Fibroblast of skin of right biceps (primary cell): ENCODE measurements around the gene FGF6.
"Not testable (repeated sequence)": the region's sequence is repeated elsewhere in the genome, so short reads cannot be mapped to it uniquely, and the experiment has no call there.

Source experiments
- DNase-seq: peaks from one replicate; pipeline ENCODE4 v3.0.0-alpha.2; 2013

FGF6 gene, protein sequence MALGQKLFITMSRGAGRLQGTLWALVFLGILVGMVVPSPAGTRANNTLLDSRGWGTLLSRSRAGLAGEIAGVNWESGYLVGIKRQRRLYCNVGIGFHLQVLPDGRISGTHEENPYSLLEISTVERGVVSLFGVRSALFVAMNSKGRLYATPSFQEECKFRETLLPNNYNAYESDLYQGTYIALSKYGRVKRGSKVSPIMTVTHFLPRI

DNA sequence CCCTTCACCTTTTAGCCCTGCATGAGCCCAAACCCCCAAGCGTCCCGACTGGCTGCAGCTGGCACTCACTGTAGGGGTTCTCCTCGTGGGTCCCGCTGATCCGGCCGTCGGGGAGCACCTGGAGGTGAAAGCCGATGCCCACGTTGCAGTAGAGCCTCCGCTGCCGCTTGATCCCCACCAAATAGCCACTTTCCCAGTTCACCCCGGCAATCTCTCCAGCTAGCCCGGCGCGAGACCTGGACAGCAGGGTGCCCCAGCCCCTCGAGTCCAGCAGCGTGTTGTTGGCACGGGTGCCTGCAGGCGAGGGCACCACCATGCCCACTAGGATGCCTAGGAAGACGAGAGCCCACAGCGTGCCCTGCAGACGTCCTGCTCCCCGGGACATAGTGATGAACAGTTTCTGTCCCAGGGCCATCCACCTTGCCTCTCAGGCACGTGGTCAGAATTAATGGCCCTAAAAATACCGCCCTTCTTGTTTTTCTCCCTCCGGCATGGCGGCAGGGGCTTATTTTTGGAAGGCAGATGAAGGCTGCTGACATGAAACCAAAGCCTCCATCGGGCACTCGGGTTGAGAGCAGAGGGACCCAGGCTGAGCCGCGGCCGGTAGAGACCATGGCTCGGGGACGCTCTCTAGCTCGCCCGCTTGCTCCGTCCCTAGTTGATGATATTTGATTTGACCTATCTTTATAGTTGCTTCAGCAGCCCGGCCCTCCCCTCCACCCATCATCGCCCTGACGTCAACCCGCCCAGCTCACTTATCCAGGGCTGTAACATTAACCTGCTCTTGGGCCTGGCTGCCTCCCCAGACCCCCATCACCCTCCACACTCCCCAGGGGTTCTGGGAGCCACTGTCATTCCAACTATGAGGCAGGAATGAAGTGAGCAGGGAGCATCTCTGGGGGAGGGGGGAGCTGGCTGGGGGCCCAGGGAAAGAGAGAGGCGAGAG lies at the start of gene FGF6:
FGF6 (minus strand) TSS at position 660 of the 946 bp plus-strand sequence; CDS start at position 415, 245 bp downstream.
- DNase-seq = no peak

DNA sequence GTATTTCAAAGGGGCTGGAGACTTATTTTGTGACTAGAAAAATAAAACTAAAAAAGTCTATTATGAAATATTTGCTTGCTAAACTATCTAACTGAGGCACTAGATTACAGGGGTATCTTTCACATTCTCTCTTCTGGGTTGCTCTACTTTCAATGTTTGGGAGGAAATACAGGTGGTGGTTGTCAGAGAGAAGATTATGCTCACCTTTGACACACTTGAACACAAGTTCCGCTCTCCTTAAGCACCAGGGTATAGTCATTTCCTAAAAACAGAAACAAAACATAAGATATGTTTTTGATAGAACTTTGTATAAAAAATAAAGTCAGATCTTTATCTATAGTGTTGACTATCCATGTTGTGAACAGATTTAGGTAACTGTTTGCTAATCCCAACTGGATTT lies 45.4 kb upstream of the FGF6 start:
- no peak for DNase-seq

DNA sequence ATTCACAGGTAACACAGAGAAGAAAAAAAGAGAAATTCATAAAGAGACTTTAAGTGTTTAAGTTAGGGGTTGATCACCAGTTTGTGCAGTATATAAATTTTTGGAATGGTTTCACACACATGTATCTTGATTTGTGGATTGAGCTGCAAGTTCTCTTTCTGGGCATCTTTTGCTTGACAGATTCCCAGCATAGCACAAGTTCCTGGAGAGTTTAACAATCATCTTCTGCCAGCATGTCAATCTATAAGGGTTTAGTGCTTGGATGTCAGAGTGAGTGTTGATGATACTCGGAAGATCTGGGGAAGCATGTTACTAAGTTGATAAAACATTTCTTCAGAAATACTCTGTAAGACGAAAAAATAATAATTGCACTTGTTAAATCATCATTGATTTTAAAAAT lies 43.9 kb upstream of the FGF6 start:
- DNase-seq = no peak

DNA sequence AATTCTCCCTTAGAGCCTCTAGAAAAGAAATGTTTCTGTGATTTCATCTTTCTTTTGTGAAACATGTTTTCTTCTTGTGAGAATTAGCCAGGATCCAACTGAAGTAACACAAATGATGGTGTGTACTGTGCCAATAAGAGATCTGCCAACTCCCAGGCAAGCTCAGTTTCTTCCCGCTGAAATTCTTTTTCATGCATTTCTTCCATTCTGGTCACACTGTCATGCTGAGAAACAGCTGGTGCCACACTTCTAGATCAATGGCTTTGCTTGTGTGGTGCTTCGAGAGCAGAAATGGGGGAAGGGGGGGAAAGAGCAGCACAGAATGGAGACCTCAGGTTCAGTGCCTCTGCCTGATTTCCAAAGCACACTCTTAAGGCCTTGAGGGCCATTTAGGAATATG lies 41.4 kb upstream of the FGF6 start:
- no peak for DNase-seq

DNA sequence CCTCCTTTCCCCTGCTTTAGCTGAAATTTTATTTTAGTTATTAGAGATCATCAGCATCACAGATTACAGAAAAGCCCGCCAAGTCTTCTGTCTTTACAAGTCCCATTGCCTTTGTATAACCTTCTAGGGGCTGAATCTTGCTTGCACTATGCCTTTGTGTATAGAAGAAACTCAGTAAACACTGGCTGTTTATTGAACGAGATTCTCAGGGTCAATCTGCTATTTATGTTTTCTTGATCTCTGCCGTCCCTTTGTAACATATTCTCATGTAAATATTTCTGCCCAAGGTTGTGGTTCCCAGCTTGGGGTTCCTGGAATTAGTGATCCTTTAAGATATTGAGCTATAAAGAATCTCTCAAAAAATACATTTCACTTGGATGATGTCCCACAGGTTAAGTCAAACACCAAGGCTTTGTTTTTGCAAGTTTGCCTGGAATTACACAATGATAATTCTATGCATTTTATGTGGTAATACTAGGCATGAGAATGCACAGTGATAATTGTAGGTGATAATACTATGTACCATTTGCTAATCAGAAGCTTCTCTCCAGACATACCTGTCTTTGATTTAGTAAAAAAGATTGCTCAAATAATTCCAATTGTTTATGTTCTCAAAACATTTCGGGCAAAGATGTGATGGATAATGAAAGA lies 40.6 kb upstream of the FGF6 start:
- DNase-seq = no peak

DNA sequence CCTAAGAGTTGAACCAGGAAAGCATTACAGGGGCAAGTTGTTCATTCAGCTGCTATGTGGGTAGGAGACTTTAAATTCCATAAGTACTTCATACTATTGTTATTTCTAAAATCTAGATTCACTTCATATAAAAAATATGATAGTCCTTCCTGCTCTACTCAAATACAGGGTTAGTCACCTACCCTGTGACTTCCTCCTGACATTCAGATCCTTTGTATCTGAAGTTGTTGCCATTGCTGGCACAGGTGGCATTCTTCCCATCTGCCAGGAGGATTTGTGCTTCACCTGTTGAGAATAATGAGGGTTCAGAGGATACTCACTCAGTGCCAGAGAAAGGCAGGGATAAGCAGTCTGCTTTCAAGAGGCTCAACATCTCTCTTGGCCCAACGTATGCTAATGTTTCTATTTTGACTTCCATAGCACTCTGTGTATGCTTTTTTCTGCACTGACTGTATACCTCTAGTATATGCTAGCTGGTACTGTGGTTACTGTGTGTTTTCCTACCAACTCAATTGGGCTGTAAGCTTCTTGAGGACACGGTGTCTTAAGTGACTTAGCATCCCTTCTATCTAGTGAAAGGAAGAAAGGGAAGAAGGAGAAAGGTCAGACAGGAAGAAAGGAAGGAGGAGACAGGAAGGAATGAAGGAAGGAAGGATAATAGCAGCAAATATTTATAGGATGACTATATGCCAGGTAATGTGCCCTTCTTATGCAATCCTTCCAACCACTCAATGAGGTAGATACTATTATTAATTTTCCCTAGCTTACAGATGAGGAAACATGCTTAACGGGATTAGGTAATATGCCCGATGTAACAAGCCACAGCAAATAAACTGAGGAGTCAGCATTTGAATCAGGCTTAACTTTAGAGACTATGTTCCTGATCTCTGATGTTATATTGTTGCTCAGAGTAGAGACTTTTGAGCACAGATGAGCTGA lies 38.5 kb upstream of the FGF6 start:
- no peak for DNase-seq

DNA sequence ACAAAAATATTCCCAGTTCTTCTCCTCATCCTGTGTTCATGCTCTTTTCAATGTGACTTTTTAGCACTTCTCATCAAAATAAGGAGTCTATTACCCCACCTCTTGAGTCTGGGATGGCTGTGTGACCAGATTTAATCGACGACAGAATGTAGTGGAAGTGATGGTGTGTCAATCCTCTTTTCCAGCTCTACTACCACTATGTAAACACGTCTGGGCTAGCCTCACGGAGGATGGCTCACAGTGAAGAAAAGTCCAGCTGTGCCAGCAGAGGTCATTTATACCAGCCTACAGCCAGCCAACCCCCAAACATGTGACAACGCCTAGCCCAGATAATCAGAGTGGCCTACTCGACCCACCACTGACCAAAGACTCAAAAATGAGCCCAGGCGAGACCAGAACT lies 37.3 kb upstream of the FGF6 start:
- DNase-seq = no peak

DNA sequence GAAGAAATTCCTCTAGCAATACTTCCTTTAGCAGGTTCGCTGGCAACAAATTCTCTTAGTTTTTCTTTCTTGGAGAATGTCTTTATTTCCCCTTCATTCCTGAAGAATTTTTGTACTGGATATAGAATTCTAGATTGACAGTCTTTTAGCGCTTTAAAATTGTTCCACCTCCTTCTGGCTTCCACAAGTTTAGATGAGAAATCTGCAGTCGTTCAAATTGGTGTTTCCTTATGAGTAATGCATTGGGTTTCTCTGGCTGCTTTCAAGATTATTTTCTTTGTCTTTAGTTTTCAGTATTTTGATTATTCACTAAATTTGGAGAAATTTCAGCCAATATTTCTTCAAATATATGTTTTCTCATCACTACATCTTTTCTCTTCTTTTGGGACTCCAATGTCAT lies 33.3 kb upstream of the FGF6 start:
- DNase-seq = no peak

DNA sequence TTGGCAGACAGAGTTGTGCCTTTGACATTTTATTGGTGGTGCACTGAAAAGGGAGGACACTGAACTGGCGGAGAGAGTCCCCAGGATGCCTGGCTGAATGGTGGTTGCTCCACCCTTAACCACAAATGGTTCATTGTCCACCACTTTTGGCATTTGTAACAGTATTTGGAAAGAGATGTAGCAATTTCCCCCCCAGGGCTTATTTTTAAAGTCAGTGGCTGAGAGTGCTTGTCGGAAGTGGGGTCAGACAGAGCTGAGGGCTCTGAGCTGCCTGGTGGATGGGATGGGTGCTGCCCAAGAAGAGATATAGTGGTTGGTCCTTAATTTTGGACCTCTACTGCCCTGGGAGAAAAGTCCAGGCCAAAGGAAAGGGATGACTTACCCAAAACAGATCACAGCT lies 31.5 kb upstream of the FGF6 start:
- no peak for DNase-seq

DNA sequence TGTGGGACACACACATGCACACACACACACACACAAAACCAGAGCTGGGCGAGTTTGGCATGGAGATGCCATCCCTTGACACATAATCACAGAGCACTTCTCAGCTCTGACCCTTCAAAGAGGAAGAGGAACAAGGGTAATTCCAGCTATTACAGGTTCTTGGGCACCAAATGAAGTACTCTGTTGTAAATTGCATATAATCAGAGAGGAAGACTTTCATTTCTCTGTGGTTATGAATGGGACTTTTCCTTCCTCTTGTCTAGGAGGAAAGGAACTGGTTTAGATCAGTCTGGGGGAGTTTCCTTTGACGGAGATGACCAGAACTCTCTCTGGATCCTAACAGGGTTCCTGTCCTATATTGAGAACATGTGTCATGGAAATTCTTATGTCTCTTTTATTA lies 26.4 kb upstream of the FGF6 start:
- no peak for DNase-seq

DNA sequence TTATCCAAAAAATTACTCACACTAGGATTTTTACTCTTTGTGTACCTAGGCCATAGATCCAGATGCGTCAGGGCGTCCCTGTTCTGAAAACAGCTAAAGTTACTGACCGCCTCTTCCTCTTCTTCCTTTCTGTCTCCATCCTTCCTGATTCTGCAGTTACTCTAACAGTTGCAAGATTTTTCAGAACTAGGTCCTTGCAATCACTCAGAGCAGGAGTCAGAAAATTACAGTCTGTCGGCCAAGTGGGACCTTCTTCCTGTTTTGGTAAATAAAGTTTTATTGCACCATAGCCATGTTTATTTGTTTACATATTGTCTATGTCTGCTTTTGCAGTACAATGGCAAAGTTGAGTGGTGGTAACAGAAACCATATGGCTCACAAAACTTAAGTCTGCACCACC lies 25.6 kb upstream of the FGF6 start:
- DNase-seq = no peak

DNA sequence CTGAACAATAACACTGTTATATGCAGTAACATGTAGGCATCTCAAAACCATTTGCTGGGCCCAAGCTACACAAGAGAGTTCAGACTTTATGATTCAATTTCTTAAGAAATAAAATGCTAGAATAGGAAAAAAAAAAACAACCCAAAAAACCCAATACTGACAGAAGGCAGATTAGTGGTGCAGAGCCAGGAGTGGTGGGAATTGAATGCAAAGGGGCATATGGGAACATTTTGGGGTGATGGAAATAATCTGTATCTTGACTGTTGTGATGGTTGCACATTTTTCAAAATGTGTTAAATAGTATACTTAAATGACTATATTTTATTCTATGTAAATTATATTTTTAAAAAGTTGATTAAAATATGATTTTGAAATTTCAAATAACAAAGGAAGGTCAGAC lies 23.4 kb upstream of the FGF6 start:
- DNase-seq = no peak

DNA sequence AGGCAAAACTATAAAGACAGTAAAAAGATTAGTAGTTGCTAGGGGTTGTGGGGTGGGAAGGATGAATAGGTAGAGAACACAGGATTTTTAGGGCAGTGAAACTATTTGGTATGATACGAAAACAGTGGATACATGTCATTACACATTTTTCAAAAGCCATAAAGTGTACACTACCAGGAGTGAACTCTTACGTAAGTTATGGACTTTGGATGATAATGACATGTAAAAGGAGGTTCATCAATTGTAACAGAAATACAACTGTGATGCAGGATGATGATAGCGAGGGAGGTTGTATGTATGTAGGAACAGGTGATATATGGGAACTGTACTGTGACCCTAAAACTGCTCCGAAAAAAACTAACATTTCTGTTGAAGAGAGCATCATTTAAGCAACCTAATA lies 15.1 kb upstream of the FGF6 start:
- no peak for DNase-seq

DNA sequence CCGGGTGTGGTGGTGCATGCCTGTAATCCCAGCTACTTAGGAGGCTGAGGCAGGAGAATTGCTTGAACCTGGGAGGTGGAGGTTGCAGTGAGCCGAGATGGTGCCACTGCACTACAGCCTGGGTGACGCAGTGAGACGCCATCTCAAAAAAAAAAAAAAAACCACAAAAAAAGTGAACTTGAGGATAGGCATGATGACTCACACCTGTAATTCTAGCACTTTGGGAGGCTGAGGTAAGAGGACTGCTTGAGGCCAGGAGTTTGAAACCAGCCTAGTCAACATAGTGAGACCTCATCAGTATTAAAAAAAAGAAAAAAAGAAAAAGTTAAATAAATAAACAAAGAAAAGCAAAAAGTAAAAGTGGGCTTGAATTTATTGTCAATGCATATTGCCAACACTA lies 10.2 kb upstream of the FGF6 start:
- DNase-seq = not testable (repeated sequence)

DNA sequence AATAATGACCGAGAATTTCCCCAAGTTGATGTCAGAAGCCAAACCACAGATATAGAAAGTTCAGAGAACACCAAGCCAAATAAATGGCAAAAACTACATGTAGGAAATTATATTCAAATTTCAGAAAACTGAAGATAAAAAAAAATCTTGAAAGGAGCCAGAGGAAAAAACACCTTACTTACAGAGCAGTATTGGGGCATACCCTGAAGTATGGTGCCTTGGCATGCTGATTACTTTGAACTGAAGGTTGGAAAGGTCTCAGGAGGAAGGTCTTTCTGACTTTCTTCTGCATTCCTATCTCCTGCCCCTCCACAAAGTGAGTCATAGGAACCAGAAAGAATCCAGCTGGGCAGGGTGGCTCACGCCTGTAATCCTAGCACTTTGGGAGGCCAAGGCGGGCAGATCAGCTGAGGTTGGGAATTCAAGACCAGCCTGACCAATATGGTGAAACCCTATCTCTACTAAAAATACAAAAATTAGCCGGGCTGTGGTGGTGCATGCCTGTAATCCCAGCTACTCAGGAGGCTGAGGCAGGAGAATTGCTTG lies 8.8 kb upstream of the FGF6 start:
- no peak for DNase-seq

DNA sequence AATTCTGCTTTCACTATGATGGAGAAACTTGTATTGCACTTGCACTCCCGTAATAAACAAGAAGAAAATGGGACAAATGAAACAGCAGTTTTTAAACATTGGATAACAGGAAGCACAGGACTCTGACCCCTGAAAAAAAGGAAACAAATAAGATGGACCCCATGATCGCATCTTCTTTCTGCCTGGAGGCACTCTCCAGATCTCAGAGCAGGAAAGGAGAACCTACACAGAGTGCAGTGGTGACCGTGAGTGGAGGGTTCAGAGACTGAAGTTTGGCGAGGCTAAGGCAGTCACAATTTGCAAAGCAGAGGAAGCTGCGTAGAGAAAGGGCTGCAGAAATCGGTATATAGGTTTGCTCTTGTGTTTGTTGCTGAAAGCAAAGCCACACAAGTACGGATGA lies 6.1 kb upstream of the FGF6 start:
- DNase-seq = no peak

DNA sequence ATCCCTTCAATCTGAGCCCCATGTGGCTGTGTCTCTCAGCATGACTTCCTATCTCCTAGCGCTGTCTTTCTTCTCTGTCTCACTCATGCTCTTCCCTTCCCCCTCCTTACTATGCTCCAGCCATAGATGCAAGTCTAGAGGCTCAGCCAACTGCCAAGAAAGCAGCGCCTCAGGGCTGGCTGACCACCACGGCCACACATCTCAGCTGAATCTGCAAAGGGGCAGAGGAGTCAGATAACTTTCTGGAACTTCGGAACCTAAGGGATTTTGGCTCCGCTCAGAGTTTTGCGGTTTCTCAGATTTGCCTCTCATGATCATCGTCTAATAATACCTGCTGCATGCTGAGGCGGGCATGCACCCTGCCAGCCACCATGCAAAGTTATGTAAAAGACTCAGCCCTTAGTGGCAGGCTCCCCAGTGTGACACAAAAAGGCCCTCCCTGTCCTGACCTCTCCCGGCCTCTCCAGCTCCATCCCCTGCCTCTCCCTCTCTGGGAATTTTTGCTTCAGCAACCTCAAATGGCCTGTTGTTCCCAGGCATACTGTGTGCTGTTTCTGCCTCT lies 5.0 kb upstream of the FGF6 start:
- no peak for DNase-seq

DNA sequence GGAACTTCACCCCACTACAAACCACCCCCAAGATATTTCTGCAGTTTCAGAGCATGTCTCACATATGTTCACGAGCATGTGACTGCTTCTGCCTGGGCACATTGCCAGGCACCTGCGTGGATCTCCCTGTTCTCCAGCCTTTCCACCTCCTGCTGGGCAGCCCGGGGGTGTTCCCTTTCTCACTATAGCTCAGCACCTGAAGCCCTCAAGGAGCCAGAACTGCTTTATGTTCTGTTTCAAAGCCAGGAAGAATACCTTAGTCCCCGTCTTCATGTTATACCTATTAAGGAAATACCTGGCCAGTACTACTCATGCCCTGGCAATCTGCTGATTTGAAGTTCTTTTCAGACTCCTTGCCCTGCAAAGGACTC lies 4.2 kb upstream of the FGF6 start:
- DNase-seq = no peak

DNA sequence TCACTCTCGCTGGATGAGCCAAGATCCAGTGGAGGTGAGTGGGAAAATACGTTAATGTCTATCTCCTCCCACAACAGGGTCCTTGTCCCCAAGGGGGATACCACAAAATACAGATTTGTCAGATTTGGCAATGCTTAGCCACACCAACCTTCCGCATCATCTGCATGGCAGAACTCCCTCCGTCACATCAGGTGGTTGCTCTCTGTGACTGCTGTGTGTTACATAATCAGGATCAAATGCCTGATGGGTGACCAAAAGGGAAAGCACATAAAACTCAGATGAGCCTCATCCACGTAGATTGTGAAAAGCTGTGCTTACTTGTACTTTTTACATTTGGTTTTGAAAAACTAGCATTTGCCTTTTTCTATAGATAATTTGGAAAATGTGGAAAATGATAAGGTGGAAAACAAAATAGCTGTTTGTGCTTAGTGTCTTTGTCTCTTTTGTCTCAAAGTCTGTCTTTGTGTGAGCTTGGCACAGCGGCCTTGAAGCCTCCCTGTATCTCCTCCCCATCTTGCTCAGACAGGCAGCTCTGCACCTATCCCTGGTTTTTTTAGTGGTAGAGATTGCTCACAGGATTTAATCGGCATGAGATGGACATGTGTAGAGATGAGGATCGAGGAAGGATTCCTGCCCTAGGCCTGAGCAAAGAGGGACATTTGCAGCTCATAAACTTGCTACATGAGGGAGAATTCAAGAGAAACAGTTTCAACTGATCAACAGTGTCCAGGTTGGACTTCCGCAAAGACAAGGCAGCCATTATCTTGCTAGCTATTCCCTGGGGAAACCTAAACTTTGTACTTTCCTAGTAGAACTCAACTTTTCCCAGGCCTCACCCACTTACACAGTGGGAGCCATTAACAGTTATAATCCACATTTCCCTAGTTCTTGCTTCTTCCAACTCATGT lies 3.6 kb upstream of the FGF6 start:
- DNase-seq = no peak

DNA sequence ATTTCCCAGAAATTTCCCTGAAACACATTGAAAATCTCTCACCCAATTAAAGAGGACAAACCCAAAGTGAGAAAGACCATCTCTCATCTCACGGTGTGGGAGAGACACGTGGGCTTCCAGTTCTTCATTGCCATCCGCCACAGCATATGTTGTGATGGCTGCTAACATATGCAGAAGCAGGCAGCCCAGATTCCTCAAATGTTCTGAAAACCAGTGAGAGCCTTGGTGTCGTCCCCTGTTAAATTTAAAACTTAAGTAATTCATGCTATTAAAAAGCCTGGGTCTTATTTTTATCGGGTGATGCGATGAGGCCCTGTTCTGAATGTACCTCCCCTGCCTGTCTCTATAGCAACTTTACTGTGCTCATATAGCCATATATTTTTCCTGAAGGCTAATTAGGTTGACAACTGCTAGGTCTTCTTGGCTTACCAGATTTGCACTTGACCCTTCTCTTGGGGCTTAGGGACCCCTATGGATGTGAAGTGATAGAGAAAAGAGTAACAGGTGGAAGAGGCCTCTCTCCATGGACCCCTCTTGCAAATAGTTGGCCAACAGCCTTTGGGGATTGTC lies 2.8 kb upstream of the FGF6 start:
- DNase-seq = no peak

DNA sequence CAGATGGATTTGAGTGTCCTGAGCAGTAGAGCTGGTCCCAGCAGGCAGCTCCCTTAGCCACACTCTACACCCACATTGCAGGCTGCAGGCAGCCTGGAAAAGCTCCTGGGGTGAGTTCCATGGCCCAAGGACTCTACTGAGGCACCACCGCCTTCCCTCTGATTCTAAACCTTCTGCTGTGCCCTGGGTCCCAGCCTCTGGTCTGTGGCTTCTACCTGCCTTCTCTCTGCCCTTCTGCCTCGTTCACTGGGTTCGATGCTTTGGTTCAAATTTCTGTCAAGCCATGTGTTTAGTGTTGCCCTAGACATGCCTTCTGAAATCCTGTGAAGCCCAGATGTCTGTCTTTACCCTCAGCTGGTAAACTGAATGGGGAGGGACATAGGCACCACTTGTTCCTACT lies 1.5 kb upstream of the FGF6 start:
- DNase-seq = no peak
